Neural progenitor cell (in vitro differentiated cells): ENCODE results near the gene PACSIN3. TPM values are rescaled to one million over a fixed set of nuclear protein-coding genes. Genes with fewer than 3 reads are reported as not detected.
A peak's percentile ranks its signal among the peaks of the same experiment; 100 is the strongest.

Experiments used
- DNase-seq: peaks from one replicate; pipeline ENCODE4 v3.0.0-alpha.2; 2016; ENCODE audit warnings: low spot score
- H2AFZ ChIP-seq: fragments of 200-600 bp; sonication (generic); replicated peaks from 2 replicates; pipeline ENCODE4 v1.6.1; 2016; ENCODE audit warnings: antibody characterized with exemption
- H3F3A ChIP-seq: fragments of 200-600 bp; sonication (generic); 2 replicates; pipeline ENCODE4 v1.6.1; 2016; ENCODE audit warnings: antibody characterized with exemption, low read depth
- H3K27ac ChIP-seq: fragments of 200-600 bp; sonication (generic); 2 replicates; pipeline ENCODE4 v1.5.1; 2016; ENCODE audit warnings: mild to moderate bottlenecking
- H3K27me3 ChIP-seq: fragments of 200-600 bp; sonication (generic); 2 replicates; pipeline ENCODE4 v1.6.1; 2016; ENCODE audit warnings: mild to moderate bottlenecking, moderate library complexity
- H3K36me3 ChIP-seq: fragments of 200-600 bp; sonication (generic); 2 replicates; pipeline ENCODE4 v1.5.1; 2016
- H3K4me1 ChIP-seq: fragments of 200-600 bp; sonication (generic); 2 replicates; pipeline ENCODE4 v1.6.1; 2016; ENCODE audit warnings: mixed run types
- H3K4me2 ChIP-seq: fragments of 200-600 bp; sonication (generic); 2 replicates; pipeline ENCODE4 v1.6.1; 2016
- H3K4me3 ChIP-seq: fragments of 200-600 bp; sonication (generic); 2 replicates; pipeline ENCODE4 v1.5.1; 2016
- H3K79me2 ChIP-seq: fragments of 200-600 bp; sonication (generic); 2 replicates; pipeline ENCODE4 v1.6.1; 2016; ENCODE audit warnings: low read depth
- H3K9ac ChIP-seq: fragments of 200-600 bp; sonication (generic); 2 replicates; pipeline ENCODE4 v1.6.1; 2016
- H3K9me3 ChIP-seq: fragments of 200-600 bp; sonication (generic); 2 replicates; pipeline ENCODE4 v1.5.1; 2016; ENCODE audit warnings: low read depth
- H4K20me1 ChIP-seq: fragments of 200-600 bp; sonication (generic); 2 replicates; pipeline ENCODE4 v1.6.1; 2016; ENCODE audit warnings: low read depth
- H3K27ac Mint-ChIP-seq: 3 replicates; pipeline ENCODE4 v1.8.0; 2021; ENCODE audit warnings: mixed read lengths
- H3K27me3 Mint-ChIP-seq: 2 replicates; pipeline ENCODE4 v1.8.0; 2022; ENCODE audit warnings: low read depth, mild to moderate bottlenecking, inconsistent platforms, moderate library complexity, mixed read lengths; ENCODE audit not compliant: insufficient read depth
- H3K36me3 Mint-ChIP-seq: 3 replicates; pipeline ENCODE4 v1.8.0; 2021; ENCODE audit warnings: mixed read lengths
- H3K4me1 Mint-ChIP-seq: 3 replicates; pipeline ENCODE4 v1.8.0; 2021; ENCODE audit warnings: mixed read lengths
- H3K4me3 Mint-ChIP-seq: 3 replicates; pipeline ENCODE4 v1.8.0; 2021; ENCODE audit warnings: mild to moderate bottlenecking, moderate library complexity, mixed read lengths
- H3K9me3 Mint-ChIP-seq: 3 replicates; pipeline ENCODE4 v1.8.0; 2020; ENCODE audit warnings: mixed read lengths
- CTCF ChIP-seq: fragments of 200-600 bp; sonication (generic); IDR thresholded peaks from 2 replicates; pipeline ENCODE4 v1.5.1; 2017; ENCODE audit warnings: antibody characterized with exemption, mild to moderate bottlenecking
- EZH2 ChIP-seq: fragments of 200-600 bp; sonication (generic); IDR thresholded peaks from 2 replicates; pipeline ENCODE4 v1.6.1; 2017; ENCODE audit warnings: antibody characterized with exemption, mild to moderate bottlenecking, moderate library complexity
- EZH2phosphoT487 ChIP-seq: fragments of 200-600 bp; sonication (generic); IDR thresholded peaks from 2 replicates; pipeline ENCODE4 v1.6.1; 2017; ENCODE audit warnings: antibody characterized with exemption
- total RNA-seq: library from RNA; depleted of rRNA; stranded (reverse); fragments of >200 nt; gene quantifications from 2 replicates; pipeline ENCODE4 v1.2.3, GENCODE V29; 2015; ENCODE audit warnings: low replicate concordance

Gene PACSIN3
- total RNA-seq, 1 donor from 2014 or later: 7.1 TPM

DNA sequence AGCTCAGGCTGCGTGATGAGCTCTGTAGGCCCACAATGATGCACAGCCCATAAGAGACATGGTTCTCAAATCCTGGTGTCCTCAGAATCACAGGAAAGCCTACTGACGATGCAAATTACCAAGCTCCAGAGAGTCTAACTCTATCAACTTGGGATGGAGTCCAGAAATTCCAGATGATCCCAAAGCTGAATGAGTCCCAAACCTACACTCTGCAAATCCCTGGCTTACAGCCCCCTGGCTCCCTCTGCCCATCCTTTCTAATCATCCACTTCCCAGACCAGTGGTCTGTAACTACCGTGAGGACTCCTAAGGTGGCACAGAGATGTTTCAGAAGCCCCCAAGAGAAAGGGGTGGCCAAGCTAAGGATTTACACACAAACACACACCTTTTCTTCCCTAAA lies 23.0 kb downstream of the PACSIN3 start:
- Histone ChIP-seq H3K9ac (no peak overlapping the region), H3K27me3 (no peaks in the 10 kb centered on the region), H3K79me2 (no peaks in the 10 kb centered on the region), H4K20me1 (peaks cover 15% of the 10 kb centered on the region), H3K4me2 (no peak overlapping the region), H3K36me3 (no peaks in the 10 kb centered on the region), H3K27ac (no peak overlapping the region), H2AFZ (no peak overlapping the region), H3K4me1 (no peaks in the 10 kb centered on the region), H3K4me3 (no peak overlapping the region), H3F3A (peaks cover 29% of the 10 kb centered on the region), H3K9me3 (no peaks in the 10 kb centered on the region)
- TF ChIP-seq EZH2 (no peak), CTCF (no peak), EZH2phosphoT487 (no peak)
- H3K9me3 Mint-ChIP-seq: no peaks in the 10 kb centered on the region
- no peak for DNase-seq
- no peak overlapping the region for H3K4me3 Mint-ChIP-seq
- H3K36me3 Mint-ChIP-seq: peaks cover 20% of the 10 kb centered on the region
- peaks cover 3% of the 10 kb centered on the region for H3K4me1 Mint-ChIP-seq
- peaks cover 4% of the 10 kb centered on the region for H3K27me3 Mint-ChIP-seq
- no peak overlapping the region for H3K27ac Mint-ChIP-seq

- Histone ChIP-seq H3F3A (peaks cover 29% of the 10 kb centered on the region), H3K9ac (no peak overlapping the region), H2AFZ (no peak overlapping the region), H3K9me3 (no peaks in the 10 kb centered on the region), H3K4me3 (no peak overlapping the region), H3K36me3 (no peaks in the 10 kb centered on the region), H4K20me1 (peaks cover 15% of the 10 kb centered on the region), H3K79me2 (no peaks in the 10 kb centered on the region), H3K27me3 (no peaks in the 10 kb centered on the region), H3K4me1 (no peaks in the 10 kb centered on the region), H3K4me2 (no peak overlapping the region), H3K27ac (no peak overlapping the region)
- H3K9me3 Mint-ChIP-seq: no peaks in the 10 kb centered on the region
- no peak overlapping the region for H3K4me3 Mint-ChIP-seq
- peaks cover 14% of the 10 kb centered on the region for H3K36me3 Mint-ChIP-seq
- TF ChIP-seq EZH2 (no peak), CTCF (no peak), EZH2phosphoT487 (no peak)
- DNase-seq: no peak
- H3K4me1 Mint-ChIP-seq: peaks cover 3% of the 10 kb centered on the region
- no peak overlapping the region for H3K27ac Mint-ChIP-seq
- H3K27me3 Mint-ChIP-seq: peaks cover 4% of the 10 kb centered on the region
Measured at GRCh38 chr11:47162426-47162825, 23.8 kb downstream of the PACSIN3 start.

DNA sequence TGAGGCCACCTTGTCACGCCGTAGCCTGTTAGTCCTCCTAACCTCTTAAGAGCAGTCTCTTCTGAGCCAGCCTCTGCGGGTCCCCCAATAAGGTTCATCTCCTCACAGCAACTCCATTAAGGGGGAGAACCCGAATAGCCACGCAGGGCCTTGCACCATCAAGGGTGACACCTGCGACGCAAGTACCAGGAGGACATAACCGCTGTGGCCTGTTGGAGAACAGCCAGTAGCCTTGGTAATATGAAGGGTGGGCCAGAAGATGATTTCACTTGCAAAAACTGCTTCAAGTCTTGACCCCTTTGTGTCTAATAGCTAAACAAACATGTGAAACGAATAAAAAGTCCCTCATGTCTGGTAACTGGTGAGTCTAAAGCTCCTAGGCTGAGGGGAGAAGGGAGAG lies 24.3 kb downstream of the PACSIN3 start:
- H3K4me1 Mint-ChIP-seq: peaks cover 3% of the 10 kb centered on the region
- H3K9me3 ChIP-seq: no peaks in the 10 kb centered on the region
- H3F3A ChIP-seq: peaks cover 29% of the 10 kb centered on the region
- H3K27ac ChIP-seq: no peak overlapping the region
- no peaks in the 10 kb centered on the region for H3K4me1 ChIP-seq
- H3K4me2 ChIP-seq: no peak overlapping the region
- no peak overlapping the region for H3K9ac ChIP-seq
- H4K20me1 ChIP-seq: peaks cover 15% of the 10 kb centered on the region
- peaks cover 4% of the 10 kb centered on the region for H3K27me3 Mint-ChIP-seq
- peak overlapping the region; percentile 44 for H3K4me3 Mint-ChIP-seq
- no peaks in the 10 kb centered on the region for H3K79me2 ChIP-seq
- no peak overlapping the region for H3K4me3 ChIP-seq
- H3K27ac Mint-ChIP-seq: no peak overlapping the region
- no peak for TF ChIP-seq EZH2phosphoT487
- no peak for TF ChIP-seq EZH2
- no peak for TF ChIP-seq CTCF
- no peaks in the 10 kb centered on the region for H3K36me3 ChIP-seq
- H3K9me3 Mint-ChIP-seq: no peaks in the 10 kb centered on the region
- peaks cover 11% of the 10 kb centered on the region for H3K36me3 Mint-ChIP-seq
- no peaks in the 10 kb centered on the region for H3K27me3 ChIP-seq
- no peak overlapping the region for H2AFZ ChIP-seq
- DNase-seq: no peak
